Embryonic facial prominence (tissue), 1 donor: ENCODE measurements around the gene MYO18B.

ENCODE experiments used
- DNase-seq: peaks from one replicate; pipeline ENCODE4 v3.0.0-alpha.2; 2016; ENCODE audit errors: extremely low spot score

Gene MYO18B

GRCh38 chr22:25774575-25775026 is 32.6 kb downstream of the MYO18B start:
- no peak for DNase-seq

DNA sequence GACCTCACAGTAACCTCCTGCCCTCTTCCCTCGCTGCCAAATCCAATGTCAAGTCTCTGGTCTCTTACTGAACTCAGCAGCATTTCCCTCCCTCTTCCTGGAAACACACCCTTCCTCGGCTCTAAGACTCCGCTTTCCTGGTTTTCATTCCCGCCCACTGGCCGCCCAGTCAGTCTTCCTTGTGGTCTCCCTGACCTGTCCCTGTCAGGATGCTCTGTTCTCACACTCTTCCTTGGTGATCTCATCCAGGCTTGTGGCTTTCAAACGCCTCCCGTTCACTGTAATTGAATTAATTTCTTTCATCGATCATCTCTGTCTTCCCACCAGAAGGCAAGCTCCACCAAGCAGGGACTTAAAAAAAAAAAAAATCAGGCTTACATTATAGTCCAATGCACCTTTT is 33.5 kb downstream of the MYO18B start:
- no peak for DNase-seq

- no peak for DNase-seq
Observed at GRCh38 chr22:25777411-25777810, 35.4 kb downstream of the MYO18B start.

- no peak for DNase-seq
Observed at GRCh38 chr22:25777870-25778269, 35.9 kb downstream of the MYO18B start.

DNA sequence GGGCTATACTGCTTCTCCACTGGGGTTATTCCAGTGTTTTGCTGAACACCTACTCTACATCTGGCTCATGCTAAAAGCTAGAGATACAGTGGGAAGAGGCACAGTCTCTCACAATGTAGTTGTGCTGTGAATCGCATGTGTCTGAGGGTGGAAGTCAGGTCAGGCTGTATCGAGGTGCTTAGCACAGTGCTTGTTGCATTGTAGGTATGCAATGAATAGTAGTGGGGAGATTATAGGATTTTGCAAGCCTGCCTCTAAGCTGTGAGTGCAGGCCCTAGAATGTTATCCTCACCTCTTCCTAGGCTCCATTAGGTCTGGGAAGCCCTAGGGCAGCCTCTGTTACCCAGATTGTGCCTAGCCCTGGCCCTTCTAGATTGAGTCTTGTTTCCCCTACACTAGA is 37.4 kb downstream of the MYO18B start:
- no peak for DNase-seq

- DNase-seq = no peak
Observed at GRCh38 chr22:25779890-25780289, 37.9 kb downstream of the MYO18B start.

DNA sequence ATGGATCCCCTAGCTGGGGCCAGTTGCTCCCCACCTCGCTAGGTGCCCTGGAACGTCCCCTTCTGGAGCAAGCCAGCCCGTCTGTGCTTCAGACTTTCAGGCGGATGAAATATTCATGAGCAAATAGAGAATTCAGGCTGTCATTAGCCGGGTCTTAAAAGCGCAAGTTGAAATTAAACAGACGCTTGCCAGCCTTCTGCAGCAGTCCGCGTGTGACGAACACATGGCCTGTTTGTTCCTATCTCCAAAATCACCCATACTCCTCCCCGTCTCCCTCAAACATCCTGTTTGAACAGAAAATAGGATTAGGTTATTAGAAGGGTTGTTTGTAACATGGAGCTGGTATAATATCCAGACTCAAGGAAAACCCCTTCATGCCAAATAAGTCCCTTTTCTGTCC is 38.7 kb downstream of the MYO18B start:
- DNase-seq = no peak

DNA sequence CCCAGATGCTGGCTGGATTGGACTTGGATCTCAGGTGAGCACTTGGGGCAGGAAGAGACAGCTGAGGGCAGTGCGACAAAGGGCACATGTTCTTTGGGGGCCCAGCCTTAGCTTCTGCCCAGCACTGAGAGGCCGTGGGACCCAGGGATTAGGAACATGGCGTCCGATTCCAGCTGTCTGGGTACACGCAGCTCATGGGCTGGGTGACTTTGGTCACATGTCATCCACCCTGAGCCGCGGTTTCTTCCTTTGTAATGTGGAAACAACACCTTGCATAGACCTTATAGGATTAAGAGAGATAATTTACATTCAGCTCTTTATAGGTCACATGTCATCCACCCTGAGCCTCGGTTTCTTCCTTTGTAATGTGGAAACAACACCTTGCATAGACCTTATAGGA is 39.8 kb downstream of the MYO18B start:
- no peak for DNase-seq

- DNase-seq = no peak
Observed at GRCh38 chr22:25782831-25783230, 40.8 kb downstream of the MYO18B start.

GRCh38 chr22:25783856-25784255 is 41.9 kb downstream of the MYO18B start:
- no peak for DNase-seq

GRCh38 chr22:25786165-25786564 is 44.2 kb downstream of the MYO18B start:
- DNase-seq = no peak

GRCh38 chr22:25791556-25791955 is 49.6 kb downstream of the MYO18B start:
- DNase-seq = no peak

- no peak for DNase-seq
Observed at GRCh38 chr22:25795478-25795877, 53.5 kb downstream of the MYO18B start.

DNA sequence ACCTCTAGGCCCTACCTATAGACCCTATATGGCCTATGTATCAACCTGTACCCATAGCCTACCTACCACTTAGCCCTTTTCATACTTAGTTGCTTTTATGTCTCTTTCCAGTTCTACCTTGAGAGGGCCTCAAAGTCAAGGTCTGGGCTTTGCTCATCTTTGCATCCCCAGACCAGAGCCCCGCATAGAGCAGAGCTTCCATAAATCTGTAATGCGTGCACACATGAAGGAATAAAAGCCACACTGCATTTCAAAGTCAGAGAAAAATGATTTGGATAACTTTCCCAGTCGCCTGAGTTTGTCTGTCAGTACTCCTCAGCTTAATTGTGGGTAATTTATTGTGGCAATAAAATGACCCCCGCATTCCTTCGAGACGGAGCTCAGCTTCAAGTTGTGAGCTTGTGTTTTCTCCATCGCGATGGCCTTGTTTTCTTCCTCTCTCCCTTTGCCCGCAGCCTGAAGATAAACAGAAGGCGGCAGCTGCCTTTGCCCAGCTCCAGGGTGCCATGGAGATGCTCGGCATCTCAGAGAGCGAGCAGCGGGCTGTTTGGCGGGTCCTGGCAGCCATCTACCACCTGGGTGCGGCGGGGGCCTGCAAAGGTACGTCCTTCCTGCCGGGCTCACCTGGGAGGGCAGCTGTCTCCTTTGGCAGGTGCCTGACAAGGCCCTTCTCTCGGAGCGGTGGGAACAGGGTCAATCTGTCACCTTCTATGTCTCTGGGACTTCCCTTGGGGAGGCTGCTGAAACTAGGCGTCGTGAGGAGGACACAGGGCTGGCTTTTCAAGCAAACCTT is 55.7 kb downstream of the MYO18B start:
- DNase-seq = no peak

DNA sequence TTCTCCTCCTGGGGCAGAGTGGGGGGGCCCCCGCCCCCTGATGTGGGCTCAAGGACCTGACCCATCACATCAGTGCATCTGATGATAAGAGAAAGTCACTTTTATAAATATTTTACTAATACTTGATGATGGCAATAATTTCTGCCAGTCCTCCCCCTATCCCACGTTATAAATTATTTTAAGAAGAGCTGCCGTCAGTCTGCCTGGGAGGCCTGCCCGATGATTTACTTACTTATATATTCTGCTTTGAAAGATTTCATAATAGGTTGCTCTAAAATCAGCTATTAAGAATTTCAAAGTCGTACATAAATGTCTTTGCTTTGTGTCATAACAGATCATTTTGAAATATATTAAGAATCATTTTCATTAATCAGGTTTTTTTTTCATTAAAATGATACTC is 58.8 kb downstream of the MYO18B start:
- no peak for DNase-seq

DNA sequence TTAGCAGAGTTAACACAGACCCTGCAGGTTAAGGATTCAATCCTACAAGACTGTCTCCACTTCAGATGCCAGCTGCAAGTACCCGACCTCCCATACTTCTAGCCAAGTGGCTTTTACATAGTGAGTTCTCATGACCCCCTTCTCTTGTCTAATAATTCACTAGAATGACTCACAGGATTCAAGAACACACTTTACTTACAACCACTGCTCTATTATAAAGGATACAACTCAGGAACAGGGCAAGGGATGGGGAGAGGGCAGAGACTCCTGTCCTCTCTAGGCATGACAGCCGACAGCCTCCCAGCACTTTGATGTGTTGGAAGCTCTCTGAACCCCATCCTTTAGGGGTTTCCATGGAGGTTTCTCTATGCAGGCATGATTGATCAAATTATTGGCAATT is 60.0 kb downstream of the MYO18B start:
- no peak for DNase-seq

GRCh38 chr22:25804676-25805075 is 62.7 kb downstream of the MYO18B start:
- no peak for DNase-seq

DNA sequence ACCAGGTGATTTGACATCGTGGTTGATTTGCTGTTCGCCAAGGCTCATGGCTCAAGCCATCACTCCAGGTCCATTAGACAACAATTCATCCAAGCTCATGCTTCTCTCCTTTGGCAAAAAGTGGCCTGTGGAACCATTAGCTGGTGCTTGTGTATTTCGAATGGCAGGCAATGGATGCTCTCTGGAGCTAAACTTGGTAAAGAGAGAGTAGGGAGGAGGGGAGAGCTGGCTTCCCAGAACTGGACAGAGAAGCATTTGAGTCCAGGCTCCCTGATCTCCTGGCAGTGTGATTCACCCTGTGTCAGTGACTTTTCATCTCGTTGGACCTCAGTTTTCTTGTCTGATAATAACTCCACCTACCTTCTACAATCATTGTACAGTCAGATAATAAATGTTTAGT is 64.6 kb downstream of the MYO18B start:
- no peak for DNase-seq

GRCh38 chr22:25814685-25815084 is 72.7 kb downstream of the MYO18B start:
- DNase-seq = no peak

GRCh38 chr22:25815561-25815960 is 73.6 kb downstream of the MYO18B start:
- no peak for DNase-seq

DNA sequence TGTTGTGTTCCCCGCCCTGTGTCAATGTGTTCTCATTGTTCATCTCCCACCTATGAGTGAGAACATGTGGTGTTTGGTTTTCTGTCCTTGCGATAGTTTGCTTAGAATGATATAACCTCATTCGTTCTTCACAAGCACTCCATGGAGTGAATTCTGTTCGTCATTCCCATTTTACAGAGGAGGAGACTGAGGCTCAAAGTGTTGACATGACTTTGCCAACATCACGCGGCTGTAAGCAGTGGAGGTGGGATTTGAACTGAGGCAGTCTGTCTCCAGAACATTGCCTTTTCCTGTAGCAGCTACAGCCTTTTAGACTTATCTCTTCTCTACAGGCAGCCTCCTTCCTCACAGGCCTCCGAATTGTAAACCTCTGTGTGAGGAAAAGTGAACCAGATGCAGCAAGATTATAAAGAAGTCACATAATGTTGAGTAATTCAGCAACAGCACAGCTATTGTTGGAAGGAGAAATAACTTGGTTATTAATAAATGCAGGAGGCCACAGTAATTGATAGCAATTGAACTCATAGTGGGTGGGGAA is 74.6 kb downstream of the MYO18B start:
- DNase-seq = no peak

- DNase-seq = no peak
Observed at GRCh38 chr22:25817092-25817943, 75.3 kb downstream of the MYO18B start.

- no peak for DNase-seq
Observed at GRCh38 chr22:25818541-25818940, 76.6 kb downstream of the MYO18B start.
